ENCODE results near the gene INPP5A. TPM values are rescaled to one million over a fixed set of nuclear protein-coding genes. Genes with fewer than 3 reads are reported as not detected.

Gene INPP5A
- total RNA-seq, 1 experiment from 2014 or later: 32.1 TPM

- peak; percentile 2 for DNase-seq (ENCODE audit: low read depth)
These were observed 19.6 kb upstream of the INPP5A start for GRCh38 chr10:132517951-132518521.

- peak; percentile 16 for DNase-seq (ENCODE audit: low read depth)
These were observed 18.8 kb upstream of the INPP5A start for GRCh38 chr10:132518572-132519381.

DNA sequence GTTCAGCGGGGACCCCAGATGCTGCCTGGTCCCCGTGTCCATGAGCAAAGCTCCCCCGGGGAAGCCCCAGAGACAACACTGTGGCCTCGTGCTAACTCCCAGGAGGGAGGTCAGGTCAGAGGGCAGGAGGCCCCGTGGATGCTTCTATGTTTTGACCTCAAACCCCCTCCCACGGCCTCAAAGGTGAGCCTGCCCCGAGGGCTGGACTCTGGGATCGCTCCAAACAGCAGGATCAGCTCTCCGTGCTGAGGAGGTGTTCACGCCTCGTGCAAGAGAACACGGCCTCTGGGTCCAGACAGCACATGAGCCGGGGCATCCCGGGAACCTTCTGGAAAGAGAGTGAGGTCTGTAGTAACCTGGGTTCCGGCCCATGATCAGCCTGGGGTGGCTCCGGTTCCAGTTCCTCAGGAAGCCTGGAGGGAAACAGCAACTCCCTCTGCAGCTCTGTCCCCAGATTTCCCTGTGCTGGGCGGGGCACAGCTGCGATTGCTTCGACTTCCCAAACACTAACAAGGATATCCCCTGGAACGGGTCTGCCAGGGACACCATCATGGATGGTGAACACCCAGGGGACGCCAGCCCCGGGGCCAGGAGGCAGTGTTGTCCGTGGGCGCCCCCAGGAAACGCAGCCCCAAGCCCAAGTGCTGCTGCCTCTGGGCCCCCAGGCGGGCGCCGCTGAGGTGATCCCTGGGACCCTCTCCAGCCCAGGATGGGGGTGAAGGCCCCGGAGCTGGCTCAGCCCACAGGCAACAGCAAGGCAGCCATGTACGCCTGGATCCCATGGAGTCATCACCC lies 18.0 kb upstream of the INPP5A start:
- DNase-seq (ENCODE audit: low read depth): peak; percentile 0

DNA sequence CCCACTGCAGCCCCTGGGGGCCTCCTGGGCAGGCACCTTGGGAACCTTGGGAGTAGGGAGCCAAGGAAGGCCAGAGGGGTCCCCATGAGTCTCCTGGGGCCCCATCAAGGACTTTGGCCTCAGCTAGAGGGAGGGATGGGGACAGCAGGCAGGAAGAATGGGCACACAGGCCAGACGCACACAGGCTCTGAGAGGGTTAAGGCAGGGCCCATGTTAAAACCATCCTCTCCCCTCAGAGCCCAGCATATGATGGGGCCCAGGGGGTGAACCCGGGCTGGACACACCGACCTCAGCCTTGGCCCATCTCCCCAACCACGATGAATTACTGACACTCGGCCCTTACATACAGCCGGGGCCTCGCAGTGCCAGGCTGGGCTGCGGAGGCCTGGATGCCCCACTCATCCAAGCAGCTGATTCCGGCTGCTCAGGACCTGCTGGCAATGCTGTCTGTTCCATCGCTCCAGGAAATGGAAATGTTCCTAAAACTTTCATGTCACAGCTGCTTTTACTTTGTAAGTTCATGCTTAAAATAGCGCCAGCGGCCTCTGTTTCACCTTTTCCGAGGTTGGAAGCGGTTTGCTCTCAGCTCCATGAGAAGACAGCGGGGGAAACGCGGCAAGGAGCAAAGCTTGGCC lies 17.3 kb upstream of the INPP5A start:
- peak; percentile 0 for DNase-seq (ENCODE audit: low read depth)

DNA sequence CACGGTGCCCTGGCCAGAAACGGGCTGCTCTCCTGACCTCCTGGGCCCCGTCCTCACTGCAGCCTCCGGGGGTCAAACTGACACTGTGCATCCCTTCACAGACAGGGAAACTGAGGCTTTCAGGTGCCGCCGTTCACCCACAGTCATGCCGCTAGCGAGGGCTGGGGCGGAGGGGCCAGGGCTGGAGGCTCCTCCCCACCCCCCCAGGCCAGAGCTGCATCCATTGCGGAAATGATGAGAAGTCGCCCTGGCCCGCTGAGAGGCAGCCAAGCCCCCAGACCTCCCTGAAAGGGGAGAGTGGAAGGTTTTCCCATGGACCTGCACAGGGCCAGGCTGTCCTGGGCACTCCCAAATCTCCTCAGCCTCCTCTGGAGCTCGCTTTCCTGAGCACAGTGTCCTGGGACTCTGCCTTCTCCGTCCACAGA lies 16.5 kb upstream of the INPP5A start:
- no peak for DNase-seq (ENCODE audit: low read depth)

GRCh38 chr10:132521466-132522102 lies 16.0 kb upstream of the INPP5A start:
- DNase-seq (ENCODE audit: low read depth): no peak

- DNase-seq (ENCODE audit: low read depth): no peak
These were observed 14.8 kb upstream of the INPP5A start for GRCh38 chr10:132522521-132523411.

DNA sequence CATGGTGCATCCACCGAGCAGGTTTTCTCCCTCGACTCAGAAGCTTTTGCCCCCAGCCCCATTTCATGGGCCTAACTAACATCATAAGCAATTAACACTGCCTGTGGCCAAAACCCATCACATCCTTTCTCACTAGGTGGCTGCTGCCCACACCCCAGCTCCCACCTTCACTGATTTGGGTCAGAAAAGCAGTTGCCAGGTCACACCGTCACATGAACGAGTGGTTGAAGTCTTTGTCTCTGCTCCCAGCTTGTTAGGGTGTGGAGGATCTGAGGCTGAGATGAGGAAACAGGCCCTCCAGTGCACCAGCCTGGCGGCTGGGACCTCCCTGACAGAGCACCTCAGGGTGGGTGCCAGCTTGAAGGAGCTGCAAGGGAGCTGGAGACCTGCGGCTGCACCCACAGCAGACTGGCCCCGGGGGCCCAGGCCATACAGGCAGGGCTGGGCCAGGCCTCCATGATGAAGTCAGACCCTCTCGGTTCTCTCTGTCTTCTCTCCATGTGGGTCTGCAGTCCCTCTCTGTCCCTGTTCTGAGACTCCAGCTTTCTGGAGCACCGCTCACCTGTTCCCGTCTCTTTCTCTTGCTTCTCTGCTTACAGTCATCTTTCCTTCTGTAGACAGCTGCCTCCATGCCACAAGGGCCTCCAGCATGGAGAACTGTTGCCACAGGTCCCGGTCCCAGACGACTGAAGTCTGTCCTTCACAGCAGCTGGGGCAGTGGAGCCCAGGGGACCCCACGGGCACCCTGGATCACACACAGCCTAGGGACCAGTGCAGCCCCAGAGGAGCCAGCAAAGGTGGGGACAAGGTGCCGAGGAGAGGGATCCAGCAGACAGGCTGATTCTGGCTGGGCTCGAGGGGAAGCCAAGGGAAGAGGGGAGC lies 13.8 kb upstream of the INPP5A start:
- DNase-seq (ENCODE audit: low read depth): no peak

DNA sequence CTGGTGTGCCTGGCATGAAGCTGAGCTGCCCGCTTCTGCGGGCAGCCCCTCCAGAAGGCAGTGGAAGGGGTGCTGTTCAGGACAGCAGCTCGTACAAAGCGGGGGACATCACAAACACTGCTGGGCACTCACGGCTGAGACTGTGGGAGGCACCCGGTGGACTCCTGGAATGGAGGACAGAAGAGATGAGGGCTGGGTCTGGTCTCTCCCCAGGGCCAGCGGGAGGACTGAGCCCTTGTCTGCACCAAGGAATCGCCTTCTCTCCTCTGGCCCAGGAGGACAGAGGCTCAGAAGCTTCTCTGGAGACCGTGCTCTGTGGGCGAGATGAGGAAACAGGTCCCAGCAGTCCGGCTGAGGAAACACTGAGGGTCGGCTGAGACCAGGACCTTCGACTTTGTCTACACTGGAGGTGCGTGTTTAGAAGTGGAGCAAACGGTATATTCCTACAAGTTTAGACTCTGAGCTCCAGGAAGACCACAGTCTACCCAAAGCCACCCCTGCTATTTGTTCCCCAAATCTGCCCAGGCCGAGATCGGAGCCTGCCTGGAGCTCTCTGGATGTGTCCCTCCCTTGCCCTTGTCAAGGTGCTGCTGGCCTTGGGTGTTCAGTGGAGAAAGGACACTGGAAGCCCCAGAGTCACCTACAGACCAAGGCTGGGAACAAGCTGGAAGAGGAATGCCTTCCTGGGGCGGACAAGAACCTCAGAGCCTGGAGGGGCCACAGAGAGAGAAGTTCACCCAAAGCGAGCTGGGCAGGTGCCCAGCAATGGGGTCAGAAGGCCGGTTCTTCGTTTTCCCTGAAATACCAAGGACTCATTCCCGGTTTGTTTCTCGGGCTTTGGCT lies 12.9 kb upstream of the INPP5A start:
- DNase-seq (ENCODE audit: low read depth): no peak

- DNase-seq (ENCODE audit: low read depth): no peak
These were observed 10.9 kb upstream of the INPP5A start for GRCh38 chr10:132526676-132527075.

DNA sequence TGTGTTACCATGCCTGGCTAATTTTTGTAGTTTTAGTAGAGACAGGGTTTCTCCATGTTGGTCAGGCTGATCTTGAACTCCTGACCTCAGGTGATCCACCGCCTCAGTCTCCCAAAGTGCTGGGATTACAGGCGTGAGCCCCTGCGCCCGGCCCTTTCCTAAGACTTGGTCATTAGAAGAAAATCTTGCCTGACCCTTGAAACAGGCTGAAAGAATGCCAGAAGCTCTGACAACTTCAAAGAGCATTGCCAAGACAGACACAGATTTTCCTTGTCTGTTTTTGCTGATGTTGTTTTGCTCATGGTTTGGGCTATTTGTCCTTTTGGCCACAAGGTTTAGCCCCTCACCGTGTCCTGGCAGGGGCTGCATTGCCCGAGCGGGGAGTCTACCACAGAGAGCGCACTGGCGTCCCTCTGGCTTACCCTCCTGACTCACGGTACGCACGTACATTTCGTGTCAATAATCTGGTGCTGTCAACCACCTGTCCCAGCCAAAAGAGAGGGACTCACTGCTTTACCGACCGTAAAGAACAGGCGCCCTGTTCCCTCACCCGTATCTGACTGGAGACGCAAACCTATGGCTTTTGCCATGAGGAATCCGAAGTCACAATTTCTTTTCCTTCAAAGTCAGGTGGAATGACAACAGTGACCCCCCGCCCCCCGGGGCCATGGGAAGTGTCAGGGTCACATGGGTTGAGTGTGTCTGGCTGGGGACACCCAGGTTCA lies 10.1 kb upstream of the INPP5A start:
- no peak for DNase-seq (ENCODE audit: low read depth)

DNA sequence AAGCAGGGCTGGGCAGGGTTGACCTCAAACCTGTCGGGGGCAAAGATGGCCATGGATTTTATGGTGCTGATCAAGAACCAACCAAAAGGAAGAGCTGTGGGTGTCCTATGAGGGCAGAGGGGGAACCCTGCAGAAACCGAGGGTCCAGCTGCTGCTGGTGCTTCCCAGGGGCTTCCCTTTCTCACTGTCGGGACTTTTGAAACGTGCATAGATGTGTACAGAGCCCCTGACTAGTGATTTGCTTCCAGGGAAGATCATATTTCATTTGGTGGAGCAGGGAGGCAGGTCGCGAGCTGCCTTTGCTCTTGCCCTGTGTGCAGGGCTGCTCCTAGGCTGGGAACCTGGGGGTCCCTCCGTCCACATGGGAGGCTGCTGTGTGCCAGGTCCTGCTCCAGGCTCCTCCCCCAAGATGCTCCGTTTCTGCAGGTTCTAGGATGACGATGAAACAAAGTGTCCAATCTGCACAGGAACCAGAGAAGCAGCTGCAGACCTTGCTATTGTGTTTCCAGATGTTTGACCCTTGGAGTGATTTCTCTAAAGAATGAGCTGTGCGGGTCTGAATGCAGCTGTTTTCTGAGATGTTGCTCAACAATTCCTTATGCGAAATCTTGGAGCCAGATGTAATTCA lies 9.4 kb upstream of the INPP5A start:
- no peak for DNase-seq (ENCODE audit: low read depth)

DNA sequence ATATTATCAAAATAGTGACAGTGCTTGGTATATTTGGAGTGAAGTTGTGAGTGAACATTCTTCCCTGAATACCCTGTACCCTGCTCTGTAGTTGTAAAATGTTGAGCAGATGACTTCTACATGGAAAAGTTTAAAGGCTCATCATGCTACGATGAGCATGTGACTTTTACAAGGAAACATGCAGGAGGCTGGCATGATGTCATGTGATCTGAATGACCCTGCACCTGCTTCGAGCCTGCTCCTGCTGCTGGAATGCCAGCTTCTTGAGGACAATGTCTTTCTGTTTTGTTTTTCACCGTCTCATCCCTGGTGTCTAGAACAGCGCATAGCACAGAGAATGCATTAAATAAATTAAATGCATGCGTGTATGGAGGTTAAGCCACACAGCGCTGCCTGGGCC lies 5.4 kb upstream of the INPP5A start:
- no peak for DNase-seq (ENCODE audit: low read depth)

GRCh38 chr10:132532749-132533560 lies 4.6 kb upstream of the INPP5A start:
- DNase-seq (ENCODE audit: low read depth): peak; percentile 90

GRCh38 chr10:132533571-132534260 lies 3.9 kb upstream of the INPP5A start:
- no peak for DNase-seq (ENCODE audit: low read depth)

All from Daoy (cell line).